Endothelial cell (in vitro differentiated cells): Measurements from ENCODE around the gene ITPR2. TPM values are rescaled to one million over a fixed set of nuclear protein-coding genes. Genes with fewer than 3 reads are reported as not detected.

ENCODE experiments used
- DNase-seq: peaks from one replicate; pipeline ENCODE4 v3.0.0; 2021; ENCODE audit warnings: low spot score
- H3K27ac Mint-ChIP-seq: one replicate; pipeline ENCODE4 v1.8.0; 2021; ENCODE audit warnings: mixed read lengths, inconsistent platforms; ENCODE audit not compliant: unreplicated experiment
- H3K27me3 Mint-ChIP-seq: one replicate; pipeline ENCODE4 v1.8.0; 2021; ENCODE audit warnings: mild to moderate bottlenecking, moderate library complexity, mixed read lengths, inconsistent platforms; ENCODE audit not compliant: unreplicated experiment
- H3K36me3 Mint-ChIP-seq: one replicate; pipeline ENCODE4 v1.8.0; 2021; ENCODE audit warnings: mild to moderate bottlenecking, low read depth, mixed read lengths, inconsistent platforms; ENCODE audit not compliant: unreplicated experiment
- H3K4me1 Mint-ChIP-seq: one replicate; pipeline ENCODE4 v1.8.0; 2021; ENCODE audit warnings: mild to moderate bottlenecking, mixed read lengths, inconsistent platforms; ENCODE audit not compliant: unreplicated experiment
- H3K4me3 Mint-ChIP-seq: one replicate; pipeline ENCODE4 v1.8.0; 2021; ENCODE audit warnings: mild to moderate bottlenecking, mixed read lengths, inconsistent platforms; ENCODE audit not compliant: unreplicated experiment
- H3K9me3 Mint-ChIP-seq: one replicate; pipeline ENCODE4 v1.8.0; 2021; ENCODE audit warnings: mixed read lengths, inconsistent platforms; ENCODE audit not compliant: unreplicated experiment
- CTCF ChIP-seq: fragments of 200-600 bp; sonication (generic); IDR thresholded peaks from one replicate; pipeline ENCODE4 v1.5.0; 2021; ENCODE audit warnings: antibody characterized with exemption; ENCODE audit not compliant: unreplicated experiment
- total RNA-seq: library from RNA; stranded (reverse); fragmentation: NEBNext Ultra II Directional; extraction: Animal tissue kit (Norgen Biotek cat#: 25700); gene quantifications from one replicate; pipeline ENCODE4 v1.2.1, GENCODE V29; 2021; ENCODE audit not compliant: unreplicated experiment

The ITPR2 gene
- total RNA-seq, 1 donor from 2014 or later = 33.8 TPM

GRCh38 chr12:26533211-26533610 lies 299.8 kb downstream of the ITPR2 start:
- Mint-ChIP-seq H3K9me3 (no peaks in the 10 kb centered on the region), H3K27ac (no peak overlapping the region), H3K4me1 (peaks cover 6% of the 10 kb centered on the region), H3K36me3 (peaks cover 7% of the 10 kb centered on the region), H3K4me3 (no peak overlapping the region), H3K27me3 (peaks cover 2% of the 10 kb centered on the region)
- DNase-seq = no peak
- no peak for TF ChIP-seq CTCF

- peaks cover 2% of the 10 kb centered on the region for H3K27me3 Mint-ChIP-seq
- no peak for DNase-seq
- H3K4me1 Mint-ChIP-seq = no peaks in the 10 kb centered on the region
- H3K9me3 Mint-ChIP-seq = peaks cover 4% of the 10 kb centered on the region
- H3K4me3 Mint-ChIP-seq = no peak overlapping the region
- H3K27ac Mint-ChIP-seq = no peak overlapping the region
- H3K36me3 Mint-ChIP-seq = peaks cover 12% of the 10 kb centered on the region
- TF ChIP-seq CTCF = no peak
Observed at GRCh38 chr12:26530461-26530860, 302.5 kb downstream of the ITPR2 start.

GRCh38 chr12:26528943-26529342 lies 304.1 kb downstream of the ITPR2 start:
- no peak for TF ChIP-seq CTCF
- no peaks in the 10 kb centered on the region for H3K4me1 Mint-ChIP-seq
- no peak overlapping the region for H3K27ac Mint-ChIP-seq
- no peak overlapping the region for H3K4me3 Mint-ChIP-seq
- H3K36me3 Mint-ChIP-seq = peaks cover 20% of the 10 kb centered on the region
- peaks cover 6% of the 10 kb centered on the region for H3K9me3 Mint-ChIP-seq
- no peak for DNase-seq
- H3K27me3 Mint-ChIP-seq = peaks cover 2% of the 10 kb centered on the region

DNA sequence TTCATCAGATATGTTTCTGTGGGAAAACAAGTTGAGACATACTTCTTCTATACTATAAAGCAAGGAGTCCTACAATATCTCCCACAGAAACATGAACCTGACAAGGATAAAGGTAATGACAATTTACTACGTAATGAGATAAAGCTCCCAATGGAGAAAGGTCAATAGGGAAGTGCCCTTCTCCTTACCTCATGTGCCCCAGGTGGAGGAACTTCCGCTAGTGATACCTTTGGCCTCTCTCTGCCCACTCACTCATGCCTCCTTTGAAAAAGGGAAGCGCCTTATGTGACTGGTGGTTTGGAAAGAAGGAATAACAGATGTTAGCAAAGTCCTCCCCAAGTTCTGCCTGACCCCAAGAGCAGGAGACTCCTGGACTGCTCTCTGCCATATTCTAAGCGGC lies 305.3 kb downstream of the ITPR2 start:
- H3K27me3 Mint-ChIP-seq = peaks cover 2% of the 10 kb centered on the region
- no peak for DNase-seq

More for the DNA sequence above, 305.3 kb downstream of the ITPR2 start:
- Mint-ChIP-seq H3K4me3 (no peak overlapping the region), H3K36me3 (peaks cover 27% of the 10 kb centered on the region), H3K9me3 (peaks cover 6% of the 10 kb centered on the region), H3K4me1 (no peaks in the 10 kb centered on the region), H3K27ac (no peak overlapping the region)
- TF ChIP-seq CTCF = no peak
